GM21717 (cell line): Measurements from ENCODE around the gene BIRC2.
"Not testable (repeated sequence)": the region's sequence is repeated elsewhere in the genome, so short reads cannot be mapped to it uniquely, and the experiment has no call there.

Source experiments
- ATAC-seq: cut with Tn5 transposase; IDR thresholded peaks from one replicate; pipeline ENCODE4 v1.9.1; 2021; ENCODE audit warnings: mild to moderate bottlenecking, moderate library complexity; ENCODE audit not compliant: unreplicated experiment

BIRC2 gene

GRCh38 chr11:102374633-102375424 lies 27.8 kb downstream of the BIRC2 start:
- not testable (repeated sequence) for ATAC-seq

- no peak for ATAC-seq
Observed at GRCh38 chr11:102375720-102376399, 28.8 kb downstream of the BIRC2 start.

GRCh38 chr11:102377891-102378290 lies 30.9 kb downstream of the BIRC2 start:
- ATAC-seq = no peak

DNA sequence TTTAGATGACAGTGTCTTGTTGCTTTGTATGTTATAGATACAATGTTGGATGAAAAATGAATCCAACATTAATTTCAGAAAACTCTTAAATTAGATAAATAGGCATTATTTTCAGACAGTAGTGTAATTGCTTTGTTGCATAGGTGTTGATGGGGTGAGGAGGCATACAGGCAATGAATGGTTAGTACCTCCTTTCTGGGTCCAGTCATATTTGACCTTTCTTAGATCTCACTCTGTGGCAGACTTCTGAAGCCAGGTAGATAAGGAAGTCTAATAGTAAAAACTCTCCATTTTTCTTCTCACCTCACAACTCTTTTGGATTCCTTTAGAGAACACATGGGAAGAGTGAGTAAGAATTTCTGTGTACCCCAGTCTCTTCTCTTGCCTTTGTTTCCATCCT lies 31.8 kb downstream of the BIRC2 start:
- ATAC-seq = no peak

DNA sequence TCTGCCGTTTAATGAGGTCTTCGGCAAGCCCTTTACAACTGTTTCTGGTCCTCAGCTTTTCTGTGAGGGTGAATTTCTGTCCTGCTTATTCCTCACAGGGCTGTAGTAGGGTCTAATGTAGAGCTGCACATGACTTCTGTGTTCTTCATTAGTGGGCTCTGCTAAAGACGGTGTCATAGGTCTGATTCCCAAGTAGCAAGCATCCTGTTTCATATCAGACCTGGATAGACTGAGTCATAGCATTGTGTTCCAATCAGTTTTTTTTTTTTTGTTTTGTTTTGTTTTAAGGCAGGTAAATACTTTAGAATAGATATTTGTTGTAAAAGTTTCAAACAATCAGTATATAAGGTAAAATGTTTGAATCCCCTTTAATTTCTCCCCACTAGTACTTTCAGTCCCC lies 35.4 kb downstream of the BIRC2 start:
- ATAC-seq = no peak

- ATAC-seq = no peak
Observed at GRCh38 chr11:102383839-102384238, 36.8 kb downstream of the BIRC2 start.

GRCh38 chr11:102384419-102385079 lies 37.5 kb downstream of the BIRC2 start:
- no peak for ATAC-seq

DNA sequence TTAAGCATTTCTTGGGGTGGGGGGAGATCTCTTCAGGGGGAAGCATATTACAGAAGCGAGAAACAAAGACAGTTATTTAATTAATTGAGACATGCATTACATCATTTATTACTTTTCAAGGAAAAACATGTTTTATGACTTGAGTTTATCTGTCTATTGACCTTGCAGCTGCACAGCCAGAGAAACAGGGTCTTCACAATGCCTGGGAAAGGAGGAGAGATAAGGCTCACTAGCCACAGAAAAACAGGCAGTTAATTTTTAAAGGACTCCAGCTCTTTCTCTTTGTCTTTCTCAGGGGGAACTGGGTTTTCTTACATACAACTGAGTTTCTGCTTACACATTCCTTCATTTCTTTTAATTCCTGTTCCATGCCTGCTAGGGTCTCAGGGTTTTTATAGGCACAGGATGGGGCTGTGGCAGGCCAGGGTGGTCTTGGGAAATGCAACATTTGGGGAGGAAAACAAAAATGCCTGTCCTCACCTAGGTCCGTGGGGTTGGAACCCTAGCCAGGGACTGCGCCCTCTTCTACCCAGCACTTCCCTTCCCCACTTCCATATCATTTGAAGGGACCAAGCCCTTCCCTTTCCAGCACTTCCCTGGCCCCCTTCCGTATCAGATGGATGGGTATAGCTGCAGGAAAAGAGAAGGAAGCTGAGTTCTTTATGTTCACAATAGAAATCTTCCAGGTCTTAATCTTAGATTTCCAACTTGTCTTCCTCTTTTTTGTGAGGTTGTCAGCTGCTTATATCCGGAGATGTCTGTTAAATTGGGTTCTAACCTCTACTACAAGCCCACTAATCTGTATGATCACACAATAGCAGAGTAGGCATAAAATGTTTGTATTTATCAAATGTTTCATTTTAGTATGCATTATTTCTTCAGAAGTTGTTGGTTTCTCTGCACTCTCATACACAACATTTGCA lies 38.3 kb downstream of the BIRC2 start:
- no peak for ATAC-seq

- no peak for ATAC-seq
Observed at GRCh38 chr11:102386136-102386734, 39.2 kb downstream of the BIRC2 start.

GRCh38 chr11:102387043-102387781 lies 40.2 kb downstream of the BIRC2 start:
- no peak for ATAC-seq

DNA sequence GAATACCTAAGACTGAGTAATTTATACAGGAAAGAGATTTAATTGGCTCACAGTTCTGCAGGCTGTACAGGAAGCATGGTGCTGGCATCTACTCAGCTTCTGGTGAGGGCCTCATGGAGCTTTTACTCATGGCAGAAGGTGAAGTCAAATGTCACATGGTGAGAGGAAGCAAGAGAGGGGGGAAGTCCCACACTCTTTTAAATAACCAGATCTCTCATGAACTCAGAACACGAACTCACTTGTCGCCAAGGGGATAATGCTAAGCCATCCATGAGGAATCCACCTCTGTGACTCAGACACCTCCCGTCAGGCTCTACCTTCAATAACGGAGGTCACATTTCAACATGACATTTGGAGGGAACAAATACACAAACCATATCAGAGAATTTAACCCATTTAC lies 42.2 kb downstream of the BIRC2 start:
- no peak for ATAC-seq

DNA sequence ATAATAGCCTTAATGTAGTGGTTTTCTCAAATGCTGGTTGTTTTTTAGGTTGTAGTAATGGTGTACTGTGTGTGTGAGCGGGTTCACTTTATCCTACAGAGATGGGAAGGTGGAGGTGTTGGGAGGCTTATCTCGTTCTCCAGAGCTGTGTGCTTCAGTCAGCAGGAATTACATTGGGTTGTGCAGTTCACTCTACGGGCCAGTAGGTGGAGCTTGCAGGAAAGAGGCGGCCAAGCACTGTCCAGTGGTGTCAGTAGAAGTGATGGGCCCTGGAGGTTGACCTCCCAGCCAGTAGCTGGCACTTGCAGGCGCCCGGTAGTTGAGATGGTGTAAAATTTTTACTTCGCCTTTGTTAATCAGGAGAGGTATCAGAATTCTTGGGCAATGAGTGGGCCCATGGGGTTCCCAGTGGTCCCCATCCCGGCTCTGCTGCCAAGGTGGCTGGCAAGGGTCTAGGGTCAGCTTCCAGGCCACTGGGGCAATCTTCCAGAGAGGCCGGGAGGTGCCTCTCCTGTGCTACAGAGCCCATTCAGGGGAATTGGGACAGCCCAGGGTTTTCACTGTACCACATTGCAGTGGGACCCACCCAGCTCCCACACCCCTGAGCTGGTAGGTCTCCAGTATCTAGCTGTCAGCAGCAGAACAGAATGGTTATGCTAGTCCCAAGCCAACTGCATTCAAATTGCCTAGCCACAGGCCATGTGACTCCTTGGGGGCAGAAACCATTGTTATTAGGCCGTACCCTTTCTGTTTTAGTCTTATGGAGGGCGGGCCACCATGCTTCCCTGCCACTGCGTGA lies 43.9 kb downstream of the BIRC2 start:
- peak; percentile 89 for ATAC-seq

DNA sequence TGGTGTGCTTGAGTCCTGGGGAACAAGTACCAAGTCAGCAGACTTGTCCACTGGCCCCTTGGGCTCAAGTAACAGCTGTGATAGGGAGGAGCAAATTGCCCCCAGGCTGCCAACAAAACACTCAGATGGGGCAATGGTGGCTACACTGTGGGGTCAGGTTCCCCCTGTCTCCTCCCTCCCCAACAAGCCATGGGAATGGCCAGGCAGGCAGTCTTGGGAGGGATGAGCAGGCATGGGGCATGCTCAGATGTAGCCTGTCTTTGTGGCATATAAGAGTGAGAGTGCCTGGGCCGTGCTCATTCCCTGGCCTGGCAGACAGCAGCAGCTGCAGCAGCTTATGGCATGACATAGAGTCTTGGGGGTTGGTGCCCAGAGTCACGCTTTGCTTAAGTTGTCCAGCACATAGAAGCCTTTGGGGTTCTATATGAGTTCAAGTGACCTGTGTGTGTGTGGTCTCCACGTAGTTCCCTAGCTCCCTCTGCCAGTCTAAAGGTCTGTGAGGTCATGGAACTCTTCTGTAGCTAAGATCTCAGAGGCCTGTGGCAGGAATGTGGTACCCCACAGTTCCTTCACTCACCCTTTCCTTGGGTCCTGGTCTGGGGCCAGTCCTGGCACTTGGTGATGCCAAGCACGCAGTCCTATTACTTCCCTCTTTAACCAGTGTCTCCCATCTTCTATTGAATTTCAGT lies 44.7 kb downstream of the BIRC2 start:
- no peak for ATAC-seq

DNA sequence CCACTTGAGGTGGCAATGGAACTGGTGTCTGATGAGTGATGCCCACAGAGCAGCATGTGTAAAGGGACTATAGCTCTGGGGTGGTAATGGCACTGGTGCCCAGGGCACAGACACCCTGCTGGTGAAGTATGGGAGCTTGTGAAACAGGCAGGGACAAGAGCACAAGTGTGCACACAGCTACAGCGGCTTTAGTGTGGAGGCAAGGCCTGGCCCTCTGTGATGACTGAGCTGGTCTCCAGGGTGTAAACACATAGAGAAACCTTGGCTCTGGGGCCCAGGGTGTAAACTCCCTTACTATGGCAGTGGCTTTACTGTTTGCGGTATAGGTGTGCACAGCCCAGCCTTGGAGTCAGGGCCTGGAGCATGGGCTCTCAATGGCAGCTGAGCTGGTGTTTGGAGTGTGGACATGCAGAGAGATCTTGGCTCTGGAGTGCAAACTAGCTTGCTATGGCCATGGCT lies 46.3 kb downstream of the BIRC2 start:
- ATAC-seq = no peak

DNA sequence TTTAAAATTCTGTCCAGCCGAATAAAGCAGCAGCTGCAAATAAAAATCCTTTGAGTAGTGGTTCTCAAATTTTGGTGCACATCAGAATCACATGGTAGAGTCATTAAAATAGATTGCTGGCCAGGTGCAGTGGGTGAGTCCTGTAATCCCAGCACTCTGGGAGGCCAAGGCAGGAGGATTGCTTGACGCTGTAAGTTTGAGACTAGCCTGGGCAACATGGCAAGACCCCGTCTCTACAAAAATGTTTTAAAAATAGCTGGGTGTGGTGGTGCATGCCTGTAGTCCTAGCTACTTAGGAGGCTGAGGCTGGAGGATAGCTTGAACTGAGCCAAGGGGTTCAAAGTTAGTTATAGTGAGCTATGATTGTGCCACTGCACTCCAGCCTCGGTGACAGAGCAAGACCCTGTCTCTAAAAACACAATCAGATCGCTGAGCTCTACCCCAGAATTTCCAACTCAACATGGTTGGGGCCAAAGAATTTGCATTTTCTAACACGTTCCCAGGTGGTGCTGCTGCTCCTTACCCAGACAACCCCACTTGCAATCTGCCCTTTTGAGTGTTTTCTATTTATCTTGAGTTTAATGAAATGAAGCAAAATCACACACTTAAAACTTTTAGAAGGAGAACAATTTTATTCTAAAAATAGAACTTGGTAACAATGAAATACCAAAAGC lies 48.8 kb downstream of the BIRC2 start:
- ATAC-seq = no peak

DNA sequence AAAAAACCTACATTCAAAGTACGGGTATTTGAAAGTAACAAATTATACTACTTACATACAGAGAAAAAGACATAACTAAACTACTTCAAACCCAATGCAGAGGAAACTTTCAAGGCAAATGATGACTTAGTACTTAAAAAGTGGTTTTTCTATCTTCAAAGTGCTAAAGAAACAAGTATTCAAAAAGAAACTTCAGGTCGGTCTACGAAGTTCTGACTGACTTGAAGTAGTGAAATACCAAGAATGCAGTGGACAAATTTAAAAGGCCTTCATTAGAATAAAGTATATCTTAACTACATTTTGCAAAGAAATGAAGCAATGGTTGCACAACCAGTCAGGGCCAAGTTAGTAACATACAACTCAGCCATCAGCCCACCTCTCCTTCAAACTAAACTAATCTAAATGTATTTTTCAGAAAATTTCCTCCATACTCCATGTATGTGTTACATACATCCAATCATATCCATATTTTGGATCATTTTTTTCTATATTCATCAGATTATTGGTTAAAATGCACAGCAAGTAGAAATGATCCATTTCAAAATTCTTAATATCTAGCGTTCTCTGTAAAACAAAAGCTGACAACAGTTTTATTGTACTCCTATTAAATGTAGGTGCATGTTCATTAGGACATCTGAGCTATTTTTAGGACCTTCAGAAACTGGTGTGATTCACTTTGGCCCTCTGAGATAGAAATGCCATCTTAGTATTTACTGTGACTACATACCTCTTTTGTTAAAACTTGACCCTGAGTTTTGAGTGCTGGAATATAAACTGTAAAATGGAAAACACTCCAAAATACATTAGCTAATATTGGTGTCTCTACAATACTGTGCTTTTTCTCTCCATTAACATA lies 49.9 kb downstream of the BIRC2 start:
- ATAC-seq = no peak

DNA sequence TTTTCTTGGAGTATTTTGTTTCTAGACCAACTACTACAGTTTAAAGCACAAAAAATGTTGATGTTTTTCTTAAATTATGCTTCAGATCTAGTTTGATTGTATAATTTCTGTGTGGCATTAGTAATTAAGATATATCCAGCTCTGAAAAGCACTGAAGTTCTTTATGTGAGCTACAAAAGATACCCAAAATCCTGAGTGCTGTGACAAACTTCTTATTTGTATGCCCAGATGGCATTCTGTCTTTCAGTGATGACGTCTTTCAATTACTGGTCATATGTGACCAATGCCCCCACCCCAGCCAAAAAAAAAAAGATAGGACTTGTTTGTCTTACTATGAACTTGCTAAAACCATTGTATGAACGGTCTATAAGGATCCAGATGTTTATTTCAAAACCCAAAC lies 51.3 kb downstream of the BIRC2 start:
- ATAC-seq = no peak
